ENCODE results near the gene ZBTB18. TPM values are rescaled to one million over a fixed set of nuclear protein-coding genes. Genes with fewer than 3 reads are reported as not detected.

Gene ZBTB18
- total RNA-seq = 7.9 and 9.6 TPM in 2 replicates

DNA sequence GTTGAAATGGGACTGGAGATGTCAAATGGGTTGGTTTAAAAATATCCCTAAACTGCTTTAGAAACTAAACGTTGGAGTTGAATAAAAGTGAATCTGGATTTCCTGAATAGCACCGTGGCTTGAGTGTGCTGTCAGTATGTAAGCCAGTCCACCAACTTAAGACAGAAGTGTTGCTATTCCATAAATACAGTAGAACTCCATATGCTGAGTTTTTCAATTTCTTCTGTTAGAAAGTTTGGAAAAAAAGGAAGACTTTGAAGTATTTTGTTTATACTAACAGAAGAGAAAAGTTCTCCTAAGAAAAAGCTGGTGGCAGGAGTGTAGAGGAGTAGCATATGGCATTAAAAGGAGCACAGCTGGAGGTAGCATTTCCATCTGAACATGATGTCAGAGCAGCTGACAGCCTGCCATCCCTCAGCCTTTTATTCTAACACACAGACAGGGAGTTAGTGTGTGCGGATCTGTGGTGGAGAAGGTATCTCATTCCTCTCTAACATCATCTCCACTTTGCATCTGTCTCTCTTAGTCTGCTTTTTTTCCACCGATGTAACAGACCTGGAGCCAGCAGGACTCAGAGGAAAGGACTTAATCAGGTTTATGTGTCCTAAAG, at the start of gene ZBTB18:
Gene ZBTB18, plus strand, starts transcription at position 449 of the 610 bp plus-strand sequence. Its CDS starts 149 bp downstream, at position 598.

Other genes with a start within 250 kb of the ZBTB18 start
- 18.9 and 21.2 TPM in 2 replicates for gene AKT3, start 201.0 kb upstream of the ZBTB18 start, total RNA-seq

Data from epithelial cell of alveolus of lung (primary cell).